HEK293 (cell line): Measurements from ENCODE around the gene UBE2Q2.

Source experiments
- GLIS1 ChIP-seq: fragments of 450-650 bp; formaldehyde crosslinking; IDR thresholded peaks from 2 replicates; pipeline ENCODE4 v1.5.1; 2016; ENCODE audit warnings: missing biosample characterization, missing genetic modification characterization
- KLF17 ChIP-seq: fragments of 450-650 bp; formaldehyde crosslinking; IDR thresholded peaks from 2 replicates; pipeline ENCODE4 v1.5.1; 2016; ENCODE audit warnings: missing biosample characterization, missing genetic modification characterization
- OSR2 ChIP-seq: fragments of 450-650 bp; formaldehyde crosslinking; IDR thresholded peaks from 2 replicates; pipeline ENCODE4 v1.5.1; 2016; ENCODE audit warnings: missing biosample characterization, missing genetic modification characterization
- PBX3 ChIP-seq: sonication (generic); formaldehyde crosslinking; IDR thresholded peaks from 2 replicates; pipeline ENCODE4 v1.8.1; 2022; ENCODE audit warnings: mild to moderate bottlenecking, moderate library complexity, missing genetic modification reagents
- ZBTB10 ChIP-seq: fragments of 450-650 bp; formaldehyde crosslinking; IDR thresholded peaks from 2 replicates; pipeline ENCODE4 v1.5.1; 2016; ENCODE audit warnings: missing biosample characterization, missing genetic modification characterization
- ZNF174 ChIP-seq: fragments of 450-650 bp; formaldehyde crosslinking; IDR thresholded peaks from 2 replicates; pipeline ENCODE4 v1.5.0; 2017; ENCODE audit warnings: missing biosample characterization, mild to moderate bottlenecking, missing genetic modification characterization
- TF ChIP-seq, protein P1 (sequence below): fragments of 450-650 bp; formaldehyde crosslinking; IDR thresholded peaks from 2 replicates; pipeline ENCODE4 v1.5.1; 2016; ENCODE audit warnings: missing biosample characterization, missing genetic modification characterization

DNA sequence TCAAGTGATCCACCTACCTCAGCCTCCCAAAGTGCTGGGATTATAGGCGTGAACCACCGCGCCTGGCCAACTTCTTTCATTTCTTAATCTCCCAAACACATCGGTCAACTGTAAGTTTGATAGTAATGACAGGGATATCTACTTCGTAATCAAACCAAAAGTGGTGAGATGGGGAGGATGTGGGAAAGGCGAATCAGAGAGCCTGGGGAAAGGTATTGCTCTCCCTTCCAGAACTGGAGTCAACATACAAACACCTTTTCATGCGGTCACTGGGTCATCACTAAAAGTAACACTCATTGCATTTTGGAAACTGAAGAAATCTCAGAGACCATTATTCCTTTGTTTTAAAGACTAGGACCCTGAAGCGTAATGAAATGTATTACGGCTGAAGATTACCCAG, 14.8 kb upstream of the UBE2Q2 start:
- TF ChIP-seq, protein P1, sequence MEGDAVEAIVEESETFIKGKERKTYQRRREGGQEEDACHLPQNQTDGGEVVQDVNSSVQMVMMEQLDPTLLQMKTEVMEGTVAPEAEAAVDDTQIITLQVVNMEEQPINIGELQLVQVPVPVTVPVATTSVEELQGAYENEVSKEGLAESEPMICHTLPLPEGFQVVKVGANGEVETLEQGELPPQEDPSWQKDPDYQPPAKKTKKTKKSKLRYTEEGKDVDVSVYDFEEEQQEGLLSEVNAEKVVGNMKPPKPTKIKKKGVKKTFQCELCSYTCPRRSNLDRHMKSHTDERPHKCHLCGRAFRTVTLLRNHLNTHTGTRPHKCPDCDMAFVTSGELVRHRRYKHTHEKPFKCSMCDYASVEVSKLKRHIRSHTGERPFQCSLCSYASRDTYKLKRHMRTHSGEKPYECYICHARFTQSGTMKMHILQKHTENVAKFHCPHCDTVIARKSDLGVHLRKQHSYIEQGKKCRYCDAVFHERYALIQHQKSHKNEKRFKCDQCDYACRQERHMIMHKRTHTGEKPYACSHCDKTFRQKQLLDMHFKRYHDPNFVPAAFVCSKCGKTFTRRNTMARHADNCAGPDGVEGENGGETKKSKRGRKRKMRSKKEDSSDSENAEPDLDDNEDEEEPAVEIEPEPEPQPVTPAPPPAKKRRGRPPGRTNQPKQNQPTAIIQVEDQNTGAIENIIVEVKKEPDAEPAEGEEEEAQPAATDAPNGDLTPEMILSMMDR (tag by site-specific recombination): no peak
- TF ChIP-seq KLF17 (tag by site-specific recombination) (no peak), GLIS1 (tag by site-specific recombination) (no peak), PBX3 (no peak), ZBTB10 (tag by site-specific recombination) (no peak), OSR2 (tag by site-specific recombination) (no peak), ZNF174 (no peak)
